ENCODE data around the gene ASPSCR1. TPM values are rescaled to one million over a fixed set of nuclear protein-coding genes. Genes with fewer than 3 reads are reported as not detected.

ASPSCR1 gene
- total RNA-seq, 4 donors from 2014 or later = 10.1 to 21.0 (median 17.1) TPM

- DNase-seq = no peak
- H3K27me3 ChIP-seq = no peaks in the 10 kb centered on the region
- 84 to 86% methylated on average over 5 to 10 of the region's 14 CpGs for WGBS, 2 donors
- no peak overlapping the region for H3K27ac ChIP-seq
- TF ChIP-seq POLR2A (IDR thresholded peaks at IDR 0.05) (no peak), CTCF (IDR thresholded peaks at IDR 0.05) (no peak)
- H3K4me3 ChIP-seq = no peak overlapping the region
- peaks cover 25 to 52% (median 30%) of the 10 kb centered on the region in 3 donors for H3K4me1 ChIP-seq
- H3K9me3 ChIP-seq = no peaks in the 10 kb centered on the region
- intact Hi-C loops (cut with DNase I) = no loop called here
- peaks cover 0 to 21% (median 4%) of the 10 kb centered on the region in 3 donors for H3K36me3 ChIP-seq
Measured at GRCh38 chr17:82020572-82021106, 43.2 kb downstream of the ASPSCR1 start.

GRCh38 chr17:82021107-82021899 lies 43.9 kb downstream of the ASPSCR1 start:
- Histone ChIP-seq H3K4me1 (peaks cover 25 to 52% (median 30%) of the 10 kb centered on the region in 3 donors), H3K36me3 (peaks cover 0 to 21% (median 4%) of the 10 kb centered on the region in 3 donors), H3K27ac (peak overlapping the region; percentile 9 to 88 (median 80)), H3K4me3 (peak overlapping the region; percentile 54 to 89 (median 82)), H3K9me3 (no peaks in the 10 kb centered on the region), H3K27me3 (no peaks in the 10 kb centered on the region)
- WGBS, 2 donors = 18% methylated on average over 14 of the region's 25 CpGs; no CpG with 5 or more reads in 1 of the 2 donors
- intact Hi-C loops (cut with DNase I) = no loop called here
- peak; percentile 39 to 86 (median 74) for TF ChIP-seq CTCF (IDR thresholded peaks at IDR 0.05)
- TF ChIP-seq POLR2A (IDR thresholded peaks at IDR 0.05) = no peak
- no peak for DNase-seq

GRCh38 chr17:82021900-82022309 lies 44.5 kb downstream of the ASPSCR1 start:
- intact Hi-C loops (cut with DNase I) = loop anchor here (2.0 kb wide), 1 partner anchor 63 kb away; no protein-coding TSS in a partner anchor

GRCh38 chr17:82022310-82022980 lies 45.0 kb downstream of the ASPSCR1 start, which contains the start of gene CENPX:
CENPX (minus strand) TSS chr17:82022878; CDS start chr17:82022861, 17 bp downstream.
- intact Hi-C loops (cut with DNase I) = loop anchor here (2.0 kb wide), 1 partner anchor 64 kb away; no protein-coding TSS in a partner anchor
- TF ChIP-seq POLR2A (IDR thresholded peaks at IDR 0.05) = peak in 3 of 4 donors; percentile 35 to 56 (median 54)
- TF ChIP-seq CTCF (IDR thresholded peaks at IDR 0.05) = no peak
- DNase-seq = no peak
- Histone ChIP-seq H3K36me3 (peaks cover 0 to 25% (median 4%) of the 10 kb centered on the region in 3 donors), H3K4me1 (peaks cover 25 to 52% (median 30%) of the 10 kb centered on the region in 3 donors), H3K9me3 (no peaks in the 10 kb centered on the region), H3K27ac (peak within 1 kb of the TSS; percentile 75 to 88 (median 84)), H3K27me3 (no peaks in the 10 kb centered on the region), H3K4me3 (peak within 1 kb of the TSS; percentile 62 to 97 (median 82))
- 3% methylated on average over 8 of the region's 64 CpGs; no CpG with 5 or more reads in 1 of the 2 donors for WGBS, 2 donors

More at GRCh38 chr17:82021900-82022309, 44.5 kb downstream of the ASPSCR1 start:
- no peak for DNase-seq
- H3K9me3 ChIP-seq = no peaks in the 10 kb centered on the region
- WGBS, 2 donors = 0% methylated on average over 3 of the region's 10 CpGs; no CpG with 5 or more reads in 1 of the 2 donors
- no peaks in the 10 kb centered on the region for H3K27me3 ChIP-seq
- peaks cover 25 to 52% (median 30%) of the 10 kb centered on the region in 3 donors for H3K4me1 ChIP-seq
- H3K27ac ChIP-seq = peak overlapping the region; percentile 75 to 88 (median 84)
- H3K4me3 ChIP-seq = peak overlapping the region; percentile 54 to 89 (median 82)
- H3K36me3 ChIP-seq = peaks cover 0 to 23% (median 4%) of the 10 kb centered on the region in 3 donors
- TF ChIP-seq CTCF (IDR thresholded peaks at IDR 0.05) (no peak), POLR2A (IDR thresholded peaks at IDR 0.05) (no peak)

Data from esophagus squamous epithelium (tissue), 5 donors.